GM23338 (cell line): Measurements from ENCODE around the gene PREB. TPM values are rescaled to one million over a fixed set of nuclear protein-coding genes. Genes with fewer than 3 reads are reported as not detected.

Source experiments
- ATAC-seq: fragments of 200-7000 bp; cut with Tn5 transposase; 3 replicates; pipeline ENCODE4 v1.9.1; 2020
- DNase-seq: peaks from one replicate; pipeline ENCODE4 v3.0.0-alpha.2; 2015; ENCODE audit warnings: low spot score
- H2AFZ ChIP-seq: fragments of 200-600 bp; sonication (generic); 2 replicates; pipeline ENCODE4 v1.8.0; 2016; ENCODE audit warnings: antibody characterized with exemption, mild to moderate bottlenecking, moderate library complexity
- H3F3A ChIP-seq: fragments of 200-600 bp; sonication (generic); replicated peaks from 2 replicates; pipeline ENCODE4 v1.8.0; 2017; ENCODE audit warnings: antibody characterized with exemption, mixed run types, low read depth
- H3K27ac ChIP-seq: fragments of 200-600 bp; sonication (generic); 2 replicates; pipeline ENCODE4 v1.6.1; 2016; ENCODE audit warnings: low read depth
- H3K27me3 ChIP-seq: fragments of 200-600 bp; sonication (generic); 2 replicates; pipeline ENCODE4 v1.8.0; 2016; ENCODE audit warnings: mild to moderate bottlenecking, mixed run types, moderate library complexity; ENCODE audit not compliant: insufficient read depth
- H3K36me3 ChIP-seq: fragments of 200-600 bp; sonication (generic); 2 replicates; pipeline ENCODE4 v1.8.0; 2016; ENCODE audit warnings: mild to moderate bottlenecking; ENCODE audit not compliant: insufficient read depth
- H3K4me1 ChIP-seq: fragments of 200-600 bp; sonication (generic); 2 replicates; pipeline ENCODE4 v1.8.0; 2016; ENCODE audit warnings: mild to moderate bottlenecking, moderate library complexity; ENCODE audit not compliant: insufficient read depth
- H3K4me2 ChIP-seq: fragments of 200-600 bp; sonication (generic); 2 replicates; pipeline ENCODE4 v1.7.1; 2017; ENCODE audit warnings: mixed run types
- H3K4me3 ChIP-seq: fragments of 200-600 bp; sonication (generic); 2 replicates; pipeline ENCODE4 v1.6.1; 2016; ENCODE audit warnings: mixed run types
- H3K79me2 ChIP-seq: fragments of 200-600 bp; sonication (generic); replicated peaks from 2 replicates; pipeline ENCODE4 v1.8.0; 2017; ENCODE audit warnings: mild to moderate bottlenecking; ENCODE audit not compliant: insufficient read depth
- H3K9me2 ChIP-seq: fragments of 200-600 bp; sonication (generic); 2 replicates; pipeline ENCODE4 v1.8.0; 2017; ENCODE audit not compliant: insufficient read depth
- H4K20me1 ChIP-seq: fragments of 200-600 bp; sonication (generic); replicated peaks from 2 replicates; pipeline ENCODE4 v1.8.0; 2017; ENCODE audit warnings: mild to moderate bottlenecking; ENCODE audit not compliant: insufficient read depth
- H3K27ac Mint-ChIP-seq: 2 replicates; pipeline ENCODE4 v1.8.0; 2020; ENCODE audit warnings: inconsistent platforms, mild to moderate bottlenecking, moderate library complexity, mixed read lengths
- H3K27me3 Mint-ChIP-seq: 3 replicates; pipeline ENCODE4 v1.8.0; 2022; ENCODE audit warnings: low read depth, mild to moderate bottlenecking, moderate library complexity, mixed read lengths, inconsistent platforms; ENCODE audit not compliant: insufficient read depth, poor library complexity
- H3K36me3 Mint-ChIP-seq: 3 replicates; pipeline ENCODE4 v1.8.0; 2021; ENCODE audit warnings: low read depth, mild to moderate bottlenecking, inconsistent platforms, moderate library complexity, mixed read lengths
- H3K4me1 Mint-ChIP-seq: 3 replicates; pipeline ENCODE4 v1.8.0; 2020; ENCODE audit warnings: mild to moderate bottlenecking, inconsistent platforms, mixed read lengths
- H3K4me3 Mint-ChIP-seq: 3 replicates; pipeline ENCODE4 v1.8.0; 2021; ENCODE audit warnings: moderate library complexity, mild to moderate bottlenecking, inconsistent platforms, mixed read lengths
- H3K9me3 Mint-ChIP-seq: 3 replicates; pipeline ENCODE4 v1.8.0; 2020; ENCODE audit warnings: moderate library complexity, mild to moderate bottlenecking, inconsistent platforms, mixed read lengths
- polyA plus RNA-seq: library from polyadenylated mRNA; unstranded; fragments of >200 nt; fragmentation: Nextera tagmentation; extraction: Ambion mirVana; gene quantifications from 2 replicates; pipeline ENCODE4 v1.2.1, GENCODE V29; 2016
- total RNA-seq: library from RNA; depleted of rRNA; stranded (reverse); fragments of >200 nt; shearing (Covaris generic); gene quantifications from 2 replicates; pipeline ENCODE4 v1.2.3, GENCODE V29; 2014
- TF ChIP-seq, protein P1 (sequence below), 2 experiments: fragments of 200-600 bp in 1 of 2; sonication (generic) in 1 of 2; conservative IDR thresholded peaks; 2 replicates each; pipeline versions ENCODE4 v1.5.1 to v1.6.1; 2016 to 2017; ENCODE audit warnings: antibody characterized with exemption in 2 of 2, low read depth in 2 of 2, mild to moderate bottlenecking in 2 of 2, moderate library complexity in 1 of 2
- TF ChIP-seq, protein P2 (sequence below): fragments of 250-450 bp; sonication (Bioruptor Pico); IDR thresholded peaks from 2 replicates; pipeline ENCODE4 v1.5.0; 2020; ENCODE audit warnings: mild to moderate bottlenecking, moderate library complexity

Gene PREB
- total and polyA plus RNA-seq, 2 experiments from 2014 or later, result 41.2 to 79.7 TPM

DNA sequence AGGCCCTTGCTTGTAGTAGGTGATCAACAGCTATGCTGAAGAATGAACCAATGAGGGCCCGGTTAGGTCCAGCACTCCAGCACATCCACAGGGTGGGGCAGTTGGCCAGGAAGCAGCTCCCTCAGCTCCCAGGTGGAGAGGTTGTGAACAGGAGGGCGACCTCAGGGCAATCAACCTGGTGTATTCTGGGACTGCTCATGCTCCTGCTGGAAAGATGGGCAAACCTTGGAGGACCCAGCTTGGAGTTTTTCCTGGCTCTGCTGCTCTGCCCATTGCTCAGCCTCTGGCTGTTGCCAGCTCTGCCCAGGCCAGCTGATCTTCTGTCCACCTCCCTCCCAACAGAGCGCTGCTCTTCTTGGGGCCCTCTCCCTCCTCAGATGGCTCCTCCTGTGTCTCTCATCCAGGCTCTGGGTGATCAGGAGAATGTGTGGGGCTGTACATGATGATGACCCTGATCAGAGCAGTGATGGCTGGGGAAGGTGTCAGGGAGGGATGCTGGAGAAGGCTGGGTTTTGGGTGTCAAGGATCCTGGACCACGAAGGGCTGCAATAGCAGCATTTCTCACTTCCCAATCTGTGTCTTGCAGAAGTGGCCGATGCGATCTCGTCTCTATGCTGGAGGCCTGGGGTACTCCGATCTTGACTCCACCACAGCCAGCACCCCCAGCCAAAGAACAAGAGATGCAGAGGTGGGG lies 17.8 kb upstream of the PREB start:
- DNase-seq, result peak; percentile 48
- H3K27ac Mint-ChIP-seq, result no peak overlapping the region
- peak; percentile 84 for ATAC-seq
- H3K36me3 Mint-ChIP-seq, result no peaks in the 10 kb centered on the region
- TF ChIP-seq, protein P1, sequence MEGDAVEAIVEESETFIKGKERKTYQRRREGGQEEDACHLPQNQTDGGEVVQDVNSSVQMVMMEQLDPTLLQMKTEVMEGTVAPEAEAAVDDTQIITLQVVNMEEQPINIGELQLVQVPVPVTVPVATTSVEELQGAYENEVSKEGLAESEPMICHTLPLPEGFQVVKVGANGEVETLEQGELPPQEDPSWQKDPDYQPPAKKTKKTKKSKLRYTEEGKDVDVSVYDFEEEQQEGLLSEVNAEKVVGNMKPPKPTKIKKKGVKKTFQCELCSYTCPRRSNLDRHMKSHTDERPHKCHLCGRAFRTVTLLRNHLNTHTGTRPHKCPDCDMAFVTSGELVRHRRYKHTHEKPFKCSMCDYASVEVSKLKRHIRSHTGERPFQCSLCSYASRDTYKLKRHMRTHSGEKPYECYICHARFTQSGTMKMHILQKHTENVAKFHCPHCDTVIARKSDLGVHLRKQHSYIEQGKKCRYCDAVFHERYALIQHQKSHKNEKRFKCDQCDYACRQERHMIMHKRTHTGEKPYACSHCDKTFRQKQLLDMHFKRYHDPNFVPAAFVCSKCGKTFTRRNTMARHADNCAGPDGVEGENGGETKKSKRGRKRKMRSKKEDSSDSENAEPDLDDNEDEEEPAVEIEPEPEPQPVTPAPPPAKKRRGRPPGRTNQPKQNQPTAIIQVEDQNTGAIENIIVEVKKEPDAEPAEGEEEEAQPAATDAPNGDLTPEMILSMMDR (conservative IDR thresholded peaks at IDR 0.05; ENCODE audit: low read depth in 2 of 2), result peak in 1 of 2 experiments; percentile 52; a peak in 2 of 4 replicates
- TF ChIP-seq, protein P2, sequence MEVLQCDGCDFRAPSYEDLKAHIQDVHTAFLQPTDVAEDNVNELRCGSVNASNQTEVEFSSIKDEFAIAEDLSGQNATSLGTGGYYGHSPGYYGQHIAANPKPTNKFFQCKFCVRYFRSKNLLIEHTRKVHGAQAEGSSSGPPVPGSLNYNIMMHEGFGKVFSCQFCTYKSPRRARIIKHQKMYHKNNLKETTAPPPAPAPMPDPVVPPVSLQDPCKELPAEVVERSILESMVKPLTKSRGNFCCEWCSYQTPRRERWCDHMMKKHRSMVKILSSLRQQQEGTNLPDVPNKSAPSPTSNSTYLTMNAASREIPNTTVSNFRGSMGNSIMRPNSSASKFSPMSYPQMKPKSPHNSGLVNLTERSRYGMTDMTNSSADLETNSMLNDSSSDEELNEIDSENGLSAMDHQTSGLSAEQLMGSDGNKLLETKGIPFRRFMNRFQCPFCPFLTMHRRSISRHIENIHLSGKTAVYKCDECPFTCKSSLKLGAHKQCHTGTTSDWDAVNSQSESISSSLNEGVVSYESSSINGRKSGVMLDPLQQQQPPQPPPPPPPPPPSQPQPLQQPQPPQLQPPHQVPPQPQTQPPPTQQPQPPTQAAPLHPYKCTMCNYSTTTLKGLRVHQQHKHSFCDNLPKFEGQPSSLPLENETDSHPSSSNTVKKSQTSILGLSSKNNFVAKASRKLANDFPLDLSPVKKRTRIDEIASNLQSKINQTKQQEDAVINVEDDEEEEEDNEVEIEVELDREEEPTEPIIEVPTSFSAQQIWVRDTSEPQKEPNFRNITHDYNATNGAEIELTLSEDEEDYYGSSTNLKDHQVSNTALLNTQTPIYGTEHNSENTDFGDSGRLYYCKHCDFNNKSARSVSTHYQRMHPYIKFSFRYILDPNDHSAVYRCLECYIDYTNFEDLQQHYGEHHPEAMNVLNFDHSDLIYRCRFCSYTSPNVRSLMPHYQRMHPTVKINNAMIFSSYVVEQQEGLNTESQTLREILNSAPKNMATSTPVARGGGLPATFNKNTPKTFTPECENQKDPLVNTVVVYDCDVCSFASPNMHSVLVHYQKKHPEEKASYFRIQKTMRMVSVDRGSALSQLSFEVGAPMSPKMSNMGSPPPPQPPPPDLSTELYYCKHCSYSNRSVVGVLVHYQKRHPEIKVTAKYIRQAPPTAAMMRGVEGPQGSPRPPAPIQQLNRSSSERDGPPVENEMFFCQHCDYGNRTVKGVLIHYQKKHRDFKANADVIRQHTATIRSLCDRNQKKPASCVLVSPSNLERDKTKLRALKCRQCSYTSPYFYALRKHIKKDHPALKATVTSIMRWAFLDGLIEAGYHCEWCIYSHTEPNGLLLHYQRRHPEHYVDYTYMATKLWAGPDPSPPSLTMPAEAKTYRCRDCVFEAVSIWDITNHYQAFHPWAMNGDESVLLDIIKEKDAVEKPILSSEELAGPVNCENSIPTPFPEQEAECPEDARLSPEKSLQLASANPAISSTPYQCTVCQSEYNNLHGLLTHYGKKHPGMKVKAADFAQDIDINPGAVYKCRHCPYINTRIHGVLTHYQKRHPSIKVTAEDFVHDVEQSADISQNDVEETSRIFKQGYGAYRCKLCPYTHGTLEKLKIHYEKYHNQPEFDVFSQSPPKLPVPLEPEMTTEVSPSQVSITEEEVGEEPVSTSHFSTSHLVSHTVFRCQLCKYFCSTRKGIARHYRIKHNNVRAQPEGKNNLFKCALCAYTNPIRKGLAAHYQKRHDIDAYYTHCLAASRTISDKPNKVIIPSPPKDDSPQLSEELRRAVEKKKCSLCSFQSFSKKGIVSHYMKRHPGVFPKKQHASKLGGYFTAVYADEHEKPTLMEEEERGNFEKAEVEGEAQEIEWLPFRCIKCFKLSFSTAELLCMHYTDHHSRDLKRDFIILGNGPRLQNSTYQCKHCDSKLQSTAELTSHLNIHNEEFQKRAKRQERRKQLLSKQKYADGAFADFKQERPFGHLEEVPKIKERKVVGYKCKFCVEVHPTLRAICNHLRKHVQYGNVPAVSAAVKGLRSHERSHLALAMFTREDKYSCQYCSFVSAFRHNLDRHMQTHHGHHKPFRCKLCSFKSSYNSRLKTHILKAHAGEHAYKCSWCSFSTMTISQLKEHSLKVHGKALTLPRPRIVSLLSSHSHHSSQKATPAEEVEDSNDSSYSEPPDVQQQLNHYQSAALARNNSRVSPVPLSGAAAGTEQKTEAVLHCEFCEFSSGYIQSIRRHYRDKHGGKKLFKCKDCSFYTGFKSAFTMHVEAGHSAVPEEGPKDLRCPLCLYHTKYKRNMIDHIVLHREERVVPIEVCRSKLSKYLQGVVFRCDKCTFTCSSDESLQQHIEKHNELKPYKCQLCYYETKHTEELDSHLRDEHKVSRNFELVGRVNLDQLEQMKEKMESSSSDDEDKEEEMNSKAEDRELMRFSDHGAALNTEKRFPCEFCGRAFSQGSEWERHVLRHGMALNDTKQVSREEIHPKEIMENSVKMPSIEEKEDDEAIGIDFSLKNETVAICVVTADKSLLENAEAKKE (CRISPR knock-in tag), result no peak
- no peaks in the 10 kb centered on the region for H3F3A ChIP-seq
- H3K27ac ChIP-seq, result no peak overlapping the region
- no peak overlapping the region for H3K4me3 ChIP-seq
- H3K36me3 ChIP-seq, result no peaks in the 10 kb centered on the region
- H3K9me2 ChIP-seq, result no peaks in the 10 kb centered on the region
- H3K4me2 ChIP-seq, result no peak overlapping the region
- no peaks in the 10 kb centered on the region for H3K9me3 Mint-ChIP-seq
- no peak overlapping the region for H3K4me3 Mint-ChIP-seq
- H3K27me3 Mint-ChIP-seq, result peaks cover 14% of the 10 kb centered on the region
- no peaks in the 10 kb centered on the region for H3K27me3 ChIP-seq
- H3K79me2 ChIP-seq, result no peaks in the 10 kb centered on the region
- no peak overlapping the region for H2AFZ ChIP-seq
- H4K20me1 ChIP-seq, result no peaks in the 10 kb centered on the region
- H3K4me1 Mint-ChIP-seq, result no peaks in the 10 kb centered on the region
- no peaks in the 10 kb centered on the region for H3K4me1 ChIP-seq
